Measurements from ENCODE around the gene CAMKK1. TPM values are rescaled to one million over a fixed set of nuclear protein-coding genes. Genes with fewer than 3 reads are reported as not detected.

Gene CAMKK1
- total and polyA plus RNA-seq, 9 of the 15 experiments (the other 6 are each of a cell fraction or from before 2014, with no cell fraction given), result 0.34 to 7.5 (median 4.9) TPM

DNA sequence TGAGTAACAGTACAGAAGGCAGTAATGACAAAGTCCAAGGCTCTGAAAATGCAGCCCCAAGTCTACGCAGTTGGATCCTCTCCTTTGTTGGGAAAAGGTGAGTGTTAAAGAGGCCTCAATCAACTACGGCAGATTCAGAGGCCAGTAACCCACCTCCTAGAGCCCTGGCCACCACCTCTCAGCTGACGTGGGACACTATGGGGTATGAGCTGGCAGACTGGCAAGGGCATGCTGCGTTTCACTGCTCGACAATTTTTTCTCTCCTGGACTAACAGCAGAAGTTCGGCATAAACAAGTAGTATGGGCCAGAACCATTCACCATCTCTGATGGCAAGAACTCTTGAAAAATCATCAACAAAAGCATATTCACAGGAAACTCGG lies 64.0 kb downstream of the CAMKK1 start (continued):
- TF ChIP-seq, protein P1, sequence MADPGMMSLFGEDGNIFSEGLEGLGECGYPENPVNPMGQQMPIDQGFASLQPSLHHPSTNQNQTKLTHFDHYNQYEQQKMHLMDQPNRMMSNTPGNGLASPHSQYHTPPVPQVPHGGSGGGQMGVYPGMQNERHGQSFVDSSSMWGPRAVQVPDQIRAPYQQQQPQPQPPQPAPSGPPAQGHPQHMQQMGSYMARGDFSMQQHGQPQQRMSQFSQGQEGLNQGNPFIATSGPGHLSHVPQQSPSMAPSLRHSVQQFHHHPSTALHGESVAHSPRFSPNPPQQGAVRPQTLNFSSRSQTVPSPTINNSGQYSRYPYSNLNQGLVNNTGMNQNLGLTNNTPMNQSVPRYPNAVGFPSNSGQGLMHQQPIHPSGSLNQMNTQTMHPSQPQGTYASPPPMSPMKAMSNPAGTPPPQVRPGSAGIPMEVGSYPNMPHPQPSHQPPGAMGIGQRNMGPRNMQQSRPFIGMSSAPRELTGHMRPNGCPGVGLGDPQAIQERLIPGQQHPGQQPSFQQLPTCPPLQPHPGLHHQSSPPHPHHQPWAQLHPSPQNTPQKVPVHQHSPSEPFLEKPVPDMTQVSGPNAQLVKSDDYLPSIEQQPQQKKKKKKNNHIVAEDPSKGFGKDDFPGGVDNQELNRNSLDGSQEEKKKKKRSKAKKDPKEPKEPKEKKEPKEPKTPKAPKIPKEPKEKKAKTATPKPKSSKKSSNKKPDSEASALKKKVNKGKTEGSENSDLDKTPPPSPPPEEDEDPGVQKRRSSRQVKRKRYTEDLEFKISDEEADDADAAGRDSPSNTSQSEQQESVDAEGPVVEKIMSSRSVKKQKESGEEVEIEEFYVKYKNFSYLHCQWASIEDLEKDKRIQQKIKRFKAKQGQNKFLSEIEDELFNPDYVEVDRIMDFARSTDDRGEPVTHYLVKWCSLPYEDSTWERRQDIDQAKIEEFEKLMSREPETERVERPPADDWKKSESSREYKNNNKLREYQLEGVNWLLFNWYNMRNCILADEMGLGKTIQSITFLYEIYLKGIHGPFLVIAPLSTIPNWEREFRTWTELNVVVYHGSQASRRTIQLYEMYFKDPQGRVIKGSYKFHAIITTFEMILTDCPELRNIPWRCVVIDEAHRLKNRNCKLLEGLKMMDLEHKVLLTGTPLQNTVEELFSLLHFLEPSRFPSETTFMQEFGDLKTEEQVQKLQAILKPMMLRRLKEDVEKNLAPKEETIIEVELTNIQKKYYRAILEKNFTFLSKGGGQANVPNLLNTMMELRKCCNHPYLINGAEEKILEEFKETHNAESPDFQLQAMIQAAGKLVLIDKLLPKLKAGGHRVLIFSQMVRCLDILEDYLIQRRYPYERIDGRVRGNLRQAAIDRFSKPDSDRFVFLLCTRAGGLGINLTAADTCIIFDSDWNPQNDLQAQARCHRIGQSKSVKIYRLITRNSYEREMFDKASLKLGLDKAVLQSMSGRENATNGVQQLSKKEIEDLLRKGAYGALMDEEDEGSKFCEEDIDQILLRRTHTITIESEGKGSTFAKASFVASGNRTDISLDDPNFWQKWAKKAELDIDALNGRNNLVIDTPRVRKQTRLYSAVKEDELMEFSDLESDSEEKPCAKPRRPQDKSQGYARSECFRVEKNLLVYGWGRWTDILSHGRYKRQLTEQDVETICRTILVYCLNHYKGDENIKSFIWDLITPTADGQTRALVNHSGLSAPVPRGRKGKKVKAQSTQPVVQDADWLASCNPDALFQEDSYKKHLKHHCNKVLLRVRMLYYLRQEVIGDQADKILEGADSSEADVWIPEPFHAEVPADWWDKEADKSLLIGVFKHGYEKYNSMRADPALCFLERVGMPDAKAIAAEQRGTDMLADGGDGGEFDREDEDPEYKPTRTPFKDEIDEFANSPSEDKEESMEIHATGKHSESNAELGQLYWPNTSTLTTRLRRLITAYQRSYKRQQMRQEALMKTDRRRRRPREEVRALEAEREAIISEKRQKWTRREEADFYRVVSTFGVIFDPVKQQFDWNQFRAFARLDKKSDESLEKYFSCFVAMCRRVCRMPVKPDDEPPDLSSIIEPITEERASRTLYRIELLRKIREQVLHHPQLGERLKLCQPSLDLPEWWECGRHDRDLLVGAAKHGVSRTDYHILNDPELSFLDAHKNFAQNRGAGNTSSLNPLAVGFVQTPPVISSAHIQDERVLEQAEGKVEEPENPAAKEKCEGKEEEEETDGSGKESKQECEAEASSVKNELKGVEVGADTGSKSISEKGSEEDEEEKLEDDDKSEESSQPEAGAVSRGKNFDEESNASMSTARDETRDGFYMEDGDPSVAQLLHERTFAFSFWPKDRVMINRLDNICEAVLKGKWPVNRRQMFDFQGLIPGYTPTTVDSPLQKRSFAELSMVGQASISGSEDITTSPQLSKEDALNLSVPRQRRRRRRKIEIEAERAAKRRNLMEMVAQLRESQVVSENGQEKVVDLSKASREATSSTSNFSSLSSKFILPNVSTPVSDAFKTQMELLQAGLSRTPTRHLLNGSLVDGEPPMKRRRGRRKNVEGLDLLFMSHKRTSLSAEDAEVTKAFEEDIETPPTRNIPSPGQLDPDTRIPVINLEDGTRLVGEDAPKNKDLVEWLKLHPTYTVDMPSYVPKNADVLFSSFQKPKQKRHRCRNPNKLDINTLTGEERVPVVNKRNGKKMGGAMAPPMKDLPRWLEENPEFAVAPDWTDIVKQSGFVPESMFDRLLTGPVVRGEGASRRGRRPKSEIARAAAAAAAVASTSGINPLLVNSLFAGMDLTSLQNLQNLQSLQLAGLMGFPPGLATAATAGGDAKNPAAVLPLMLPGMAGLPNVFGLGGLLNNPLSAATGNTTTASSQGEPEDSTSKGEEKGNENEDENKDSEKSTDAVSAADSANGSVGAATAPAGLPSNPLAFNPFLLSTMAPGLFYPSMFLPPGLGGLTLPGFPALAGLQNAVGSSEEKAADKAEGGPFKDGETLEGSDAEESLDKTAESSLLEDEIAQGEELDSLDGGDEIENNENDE (IDR thresholded peaks at IDR 0.05; ENCODE audit: low read depth, low read length), result no peak
- TF ChIP-seq SIN3B (IDR thresholded peaks at IDR 0.05; ENCODE audit: low read depth), result no peak
